Nephron progenitor cell (in vitro differentiated cells): ENCODE results near the gene SLC47A2.
"Not testable (repeated sequence)": the region's sequence is repeated elsewhere in the genome, so short reads cannot be mapped to it uniquely, and the experiment has no call there.

ENCODE experiments used
- DNase-seq: peaks from one replicate; pipeline ENCODE4 v3.0.0; 2021
- H3K27ac Mint-ChIP-seq: 2 replicates; pipeline ENCODE4 v1.8.0; 2021; ENCODE audit warnings: mild to moderate bottlenecking, moderate library complexity, mixed read lengths
- H3K27me3 Mint-ChIP-seq: 2 replicates; pipeline ENCODE4 v1.8.0; 2021; ENCODE audit warnings: mild to moderate bottlenecking, low read depth, mixed read lengths; ENCODE audit not compliant: poor library complexity
- H3K36me3 Mint-ChIP-seq: 2 replicates; pipeline ENCODE4 v1.8.0; 2021; ENCODE audit warnings: low read depth, mixed read lengths
- H3K4me1 Mint-ChIP-seq: 2 replicates; pipeline ENCODE4 v1.8.0; 2021; ENCODE audit warnings: mixed read lengths
- H3K4me3 Mint-ChIP-seq: 2 replicates; pipeline ENCODE4 v1.8.0; 2021; ENCODE audit warnings: mild to moderate bottlenecking, moderate library complexity, mixed read lengths
- H3K9me3 Mint-ChIP-seq: 2 replicates; pipeline ENCODE4 v1.8.0; 2021; ENCODE audit warnings: mild to moderate bottlenecking, moderate library complexity, mixed read lengths
- CTCF ChIP-seq: fragments of 200-600 bp; sonication (generic); IDR thresholded peaks from 2 replicates; pipeline ENCODE4 v1.5.0; 2021; ENCODE audit warnings: antibody characterized with exemption

SLC47A2 gene

GRCh38 chr17:19703828-19704613 is 12.4 kb downstream of the SLC47A2 start:
- Mint-ChIP-seq H3K27me3 (peaks cover 4% of the 10 kb centered on the region), H3K9me3 (no peaks in the 10 kb centered on the region)

DNA sequence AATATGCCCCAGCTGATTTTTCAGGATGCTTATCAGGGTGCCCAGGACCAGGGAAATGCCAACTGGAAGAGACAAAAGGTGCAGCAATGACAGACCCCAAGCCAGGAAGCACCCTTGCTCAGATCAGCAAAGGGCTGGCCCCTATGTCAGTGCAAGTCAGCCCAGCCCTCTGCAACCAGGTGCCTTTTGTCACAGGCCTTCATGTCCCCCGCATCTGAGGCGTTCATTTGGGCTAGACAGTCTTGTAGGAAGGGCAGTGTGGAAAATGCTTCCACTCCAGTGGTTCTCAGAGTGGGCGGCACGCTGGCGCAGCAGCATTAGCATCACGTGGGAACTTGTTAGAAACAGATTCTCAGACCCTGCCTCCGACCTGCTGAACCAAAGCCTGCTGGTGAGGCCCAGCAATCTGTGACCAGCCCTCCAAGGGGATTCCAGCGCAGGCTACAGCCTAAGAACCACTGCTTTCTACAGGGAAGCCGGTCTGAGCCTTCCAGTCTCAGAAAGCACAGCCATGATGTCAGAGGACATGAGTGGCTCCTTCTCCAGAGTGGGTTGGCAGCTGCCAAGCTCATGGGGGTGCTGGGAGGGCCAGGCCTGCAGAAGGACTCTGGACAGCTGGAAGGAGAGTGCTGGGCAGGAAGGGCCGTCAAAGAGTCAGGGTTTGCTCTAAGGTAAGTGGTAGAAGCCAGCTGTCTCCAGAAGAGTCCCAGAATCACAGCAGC is 13.1 kb downstream of the SLC47A2 start:
- H3K27ac Mint-ChIP-seq: peak overlapping the region; percentile 97
- H3K4me1 Mint-ChIP-seq: peaks cover 47% of the 10 kb centered on the region

More at GRCh38 chr17:19703828-19704613, 12.4 kb downstream of the SLC47A2 start:
- H3K36me3 Mint-ChIP-seq: no peaks in the 10 kb centered on the region
- TF ChIP-seq CTCF: no peak
- H3K27ac Mint-ChIP-seq: peak overlapping the region; percentile 97
- no peak for DNase-seq
- H3K4me1 Mint-ChIP-seq: peaks cover 47% of the 10 kb centered on the region
- no peak overlapping the region for H3K4me3 Mint-ChIP-seq

GRCh38 chr17:19702217-19702641 is 14.2 kb downstream of the SLC47A2 start:
- Mint-ChIP-seq H3K27me3 (peaks cover 4% of the 10 kb centered on the region), H3K27ac (no peak overlapping the region), H3K9me3 (no peaks in the 10 kb centered on the region), H3K4me3 (no peak overlapping the region), H3K36me3 (no peaks in the 10 kb centered on the region), H3K4me1 (peaks cover 47% of the 10 kb centered on the region)
- TF ChIP-seq CTCF: no peak
- DNase-seq: no peak

More for the DNA sequence above, 13.1 kb downstream of the SLC47A2 start:
- TF ChIP-seq CTCF: no peak
- H3K27me3 Mint-ChIP-seq: peaks cover 4% of the 10 kb centered on the region
- no peaks in the 10 kb centered on the region for H3K36me3 Mint-ChIP-seq
- peak overlapping the region; percentile 24 for H3K4me3 Mint-ChIP-seq
- H3K9me3 Mint-ChIP-seq: no peaks in the 10 kb centered on the region
- peak; percentile 45 for DNase-seq

- Mint-ChIP-seq H3K36me3 (peaks cover 43% of the 10 kb centered on the region), H3K4me3 (no peak overlapping the region), H3K4me1 (no peaks in the 10 kb centered on the region)
These were observed 29.8 kb downstream of the SLC47A2 start for GRCh38 chr17:19686400-19687090.

DNA sequence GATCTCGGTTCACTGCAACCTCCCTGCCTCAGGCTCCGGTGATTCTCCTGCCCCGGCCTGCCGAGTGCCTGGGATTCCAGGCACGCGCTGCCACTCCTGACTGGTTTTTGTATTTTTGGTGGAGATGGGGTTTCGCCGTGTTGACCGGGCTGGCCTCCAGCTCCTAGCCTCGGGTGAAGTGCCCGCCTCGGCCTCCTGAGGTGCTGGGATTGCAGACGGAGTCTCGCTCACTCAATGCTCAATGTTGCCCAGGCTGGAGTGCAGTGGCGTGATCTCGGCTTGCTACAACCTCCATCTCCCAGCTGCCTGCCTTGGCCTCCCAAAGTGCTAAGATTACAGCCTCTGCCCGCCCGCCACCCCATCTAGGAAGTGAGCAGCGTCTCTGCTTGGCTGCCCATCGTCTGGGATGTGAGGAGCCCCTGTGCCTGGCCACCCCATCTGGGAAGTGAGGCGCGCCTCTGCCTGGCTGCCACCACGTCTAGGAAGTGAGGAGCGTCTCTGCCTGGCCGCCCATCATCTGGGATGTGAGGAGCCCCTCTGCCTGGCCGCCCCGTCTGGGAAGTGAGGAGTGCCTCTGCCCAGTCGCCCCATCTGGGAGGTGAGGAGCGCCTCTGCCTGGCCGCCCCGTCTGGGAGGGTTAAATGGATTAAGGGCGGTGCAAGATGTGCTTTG is 31.3 kb downstream of the SLC47A2 start:
- peaks cover 19% of the 10 kb centered on the region for H3K9me3 Mint-ChIP-seq
- DNase-seq, H3K4me1 Mint-ChIP-seq, H3K4me3 Mint-ChIP-seq, H3K27me3 Mint-ChIP-seq, H3K27ac Mint-ChIP-seq: not testable (repeated sequence)
- peaks cover 39% of the 10 kb centered on the region for H3K36me3 Mint-ChIP-seq

More at GRCh38 chr17:19686400-19687090, 29.8 kb downstream of the SLC47A2 start:
- Mint-ChIP-seq H3K27me3 (peaks cover 3% of the 10 kb centered on the region), H3K27ac (no peak overlapping the region), H3K9me3 (peaks cover 32% of the 10 kb centered on the region)
- no peak for TF ChIP-seq CTCF
- DNase-seq: no peak

- Mint-ChIP-seq H3K27me3 (no peaks in the 10 kb centered on the region), H3K4me1 (no peaks in the 10 kb centered on the region), H3K9me3 (peaks cover 13% of the 10 kb centered on the region), H3K36me3 (peaks cover 54% of the 10 kb centered on the region), H3K4me3 (no peak overlapping the region), H3K27ac (no peak overlapping the region)
- no peak for DNase-seq
- TF ChIP-seq CTCF: no peak
These were observed 33.3 kb downstream of the SLC47A2 start for GRCh38 chr17:19683117-19683516.
